Keratinocyte (primary cell): ENCODE results near the gene SIK2. TPM values are rescaled to one million over a fixed set of nuclear protein-coding genes. Genes with fewer than 3 reads are reported as not detected.

Experiments used
- DNase-seq: peaks from one replicate; pipeline ENCODE4 v3.0.0-alpha.2; 2011; ENCODE audit warnings: low read depth, missing footprints, low spot score
- FAIRE-seq: peaks from 2 replicates; lab custom pipeline; 2011; peaks lifted over from hg19 to GRCh38; lab: Jason Lieb, UNC
- H2AFZ ChIP-seq: 2 replicates; pipeline ENCODE4 v1.6.0; 2012; ENCODE audit warnings: low read length, control low read depth, inconsistent platforms; ENCODE audit not compliant: control insufficient read depth
- H3K27ac ChIP-seq: 2 replicates; pipeline ENCODE4 v1.5.1; 2011; ENCODE audit warnings: low read length; ENCODE audit not compliant: control insufficient read depth, insufficient read depth
- H3K27me3 ChIP-seq: 3 replicates; pipeline ENCODE4 v1.6.0; 2011; ENCODE audit warnings: low read length; ENCODE audit not compliant: control insufficient read depth, insufficient read depth; ENCODE audit errors: extremely low read depth
- H3K36me3 ChIP-seq, 2 experiments: 2 replicates in 1 of 2; 3 replicates in 1 of 2; pipeline ENCODE4 v1.5.1; 2011; ENCODE audit warnings: low read length in 2 of 2, mild to moderate bottlenecking in 1 of 2; ENCODE audit not compliant: control insufficient read depth in 2 of 2, insufficient read depth in 2 of 2; ENCODE audit errors: extremely low read depth in 1 of 2
- H3K4me1 ChIP-seq: 3 replicates; pipeline ENCODE4 v1.5.1; 2011; ENCODE audit warnings: low read length; ENCODE audit not compliant: control insufficient read depth, insufficient read depth; ENCODE audit errors: extremely low read depth
- H3K4me2 ChIP-seq: 3 replicates; pipeline ENCODE4 v1.6.0; 2011; ENCODE audit warnings: low read depth, low read length; ENCODE audit not compliant: control insufficient read depth, insufficient read depth; ENCODE audit errors: extremely low read depth
- H3K4me3 ChIP-seq, 3 experiments: fragments of 200-600 bp in 1 of 3; sonication (generic) in 1 of 3; 2 replicates in 2 of 3; 3 replicates in 1 of 3; pipeline ENCODE4 v1.5.1; 2011 to 2016; ENCODE audit warnings: low read length in 3 of 3, mild to moderate bottlenecking in 3 of 3, control low read depth in 2 of 3, inconsistent platforms in 1 of 3, low read depth in 1 of 3, mixed read lengths in 1 of 3, mixed run types in 1 of 3, moderate library complexity in 1 of 3; ENCODE audit not compliant: control insufficient read depth in 2 of 3, insufficient read depth in 2 of 3; ENCODE audit errors: extremely low read depth in 1 of 3
- H3K79me2 ChIP-seq: 2 replicates; pipeline ENCODE4 v1.6.0; 2012; ENCODE audit warnings: low read length; ENCODE audit not compliant: control insufficient read depth, insufficient read depth
- H3K9ac ChIP-seq: 3 replicates; pipeline ENCODE4 v1.6.0; 2011; ENCODE audit warnings: low read length; ENCODE audit not compliant: control insufficient read depth, insufficient read depth; ENCODE audit errors: extremely low read depth
- H3K9me1 ChIP-seq: 3 replicates; pipeline ENCODE4 v1.6.0; 2011; ENCODE audit warnings: low read length; ENCODE audit not compliant: control insufficient read depth, insufficient read depth; ENCODE audit errors: extremely low read depth
- H3K9me3 ChIP-seq: 2 replicates; pipeline ENCODE4 v1.5.1; 2012; ENCODE audit warnings: low read depth, low read length; ENCODE audit not compliant: control insufficient read depth
- H4K20me1 ChIP-seq: 3 replicates; pipeline ENCODE4 v1.6.0; 2011; ENCODE audit warnings: low read length; ENCODE audit not compliant: control insufficient read depth, insufficient read depth; ENCODE audit errors: extremely low read depth
- CTCF ChIP-seq, 3 experiments: IDR thresholded peaks in 1 of 3; conservative IDR thresholded peaks in 1 of 3; optimal IDR thresholded peaks in 1 of 3; 2 replicates in 2 of 3; 3 replicates in 1 of 3; pipeline versions ENCODE3 to v1.5.1; 2011; ENCODE audit warnings: low read length in 3 of 3, mild to moderate bottlenecking in 3 of 3, moderate library complexity in 2 of 3, control low read depth in 1 of 3, inconsistent platforms in 1 of 3; ENCODE audit not compliant: insufficient read depth in 2 of 3; ENCODE audit errors: extremely low read depth in 1 of 3
- EZH2 ChIP-seq: IDR thresholded peaks from one replicate; pipeline ENCODE4 v1.6.1; 2012; ENCODE audit warnings: inconsistent platforms, mild to moderate bottlenecking, low read length, moderate library complexity
- dilution Hi-C: fragments of 300-500 bp; cut with MboI; formaldehyde crosslinking; loops from one replicate; pipeline ENCODE4 v1.7.0; 2020; ENCODE audit warnings: low sequenced_read_pairs; ENCODE audit not compliant: extremely low pct_ligation_motif_present
- polyA plus RNA-seq, 5 experiments: library from polyadenylated mRNA; depleted of rRNA in 3 of 5; stranded (reverse) in 3 of 5; stranded (forward) in 1 of 5; unstranded in 1 of 5; fragments of >200 nt; gene quantifications; 1 replicate in 1 of 5; 2 replicates in 3 of 5; 3 replicates in 1 of 5; pipeline versions ENCODE4 v1.2.1 to v1.2.3, GENCODE V29; 2011 to 2012; ENCODE audit warnings: missing spikeins in 2 of 5, low read depth in 1 of 5, low replicate concordance in 1 of 5

SIK2 gene
- polyA plus RNA-seq, 1 donor (not counting 4 experiments of a cell fraction or from before 2014, with no cell fraction given): 10.0 TPM

GRCh38 chr11:111745719-111746504 lies 143.7 kb downstream of the SIK2 start:
- H3K4me1 ChIP-seq: peaks cover 11% of the 10 kb centered on the region
- FAIRE-seq (no peak), DNase-seq (no peak)
- no peak overlapping the region for H3K4me2 ChIP-seq
- H3K36me3 ChIP-seq: peaks cover 22 to 23% of the 10 kb centered on the region in 2 experiments
- no peaks in the 10 kb centered on the region for H3K9me1 ChIP-seq
- H3K79me2 ChIP-seq: peaks cover 6% of the 10 kb centered on the region
- H3K9ac ChIP-seq: no peak overlapping the region
- H2AFZ ChIP-seq: no peak overlapping the region
- no peaks in the 10 kb centered on the region for H3K27me3 ChIP-seq
- dilution Hi-C loops: no loop called here
- no peaks in the 10 kb centered on the region for H4K20me1 ChIP-seq
- no peak overlapping the region for H3K27ac ChIP-seq
- no peak overlapping the region for H3K4me3 ChIP-seq
- TF ChIP-seq EZH2 (no peak), CTCF (optimal IDR thresholded peaks at IDR 0.05 in 1 of 3, IDR thresholded peaks at IDR 0.05 in 1 of 3, conservative IDR thresholded peaks at IDR 0.05 in 1 of 3; ENCODE audit: extremely low read depth in 1 of 3, insufficient read depth in 2 of 3, low read length in 3 of 3) (no peak)
- no peaks in the 10 kb centered on the region for H3K9me3 ChIP-seq

GRCh38 chr11:111748035-111748804 lies 146.0 kb downstream of the SIK2 start:
- Histone ChIP-seq H3K4me3 (no peak overlapping the region), H2AFZ (no peak overlapping the region), H3K27me3 (no peaks in the 10 kb centered on the region), H3K9me1 (no peaks in the 10 kb centered on the region), H3K4me1 (peaks cover 11% of the 10 kb centered on the region), H3K36me3 (peaks cover 22 to 23% of the 10 kb centered on the region in 2 experiments), H3K79me2 (peaks cover 6% of the 10 kb centered on the region), H3K9ac (no peak overlapping the region), H3K27ac (no peak overlapping the region), H3K4me2 (no peak overlapping the region), H4K20me1 (no peaks in the 10 kb centered on the region), H3K9me3 (no peaks in the 10 kb centered on the region)
- no peak for FAIRE-seq
- TF ChIP-seq CTCF (optimal IDR thresholded peaks at IDR 0.05 in 1 of 3, IDR thresholded peaks at IDR 0.05 in 1 of 3, conservative IDR thresholded peaks at IDR 0.05 in 1 of 3; ENCODE audit: extremely low read depth in 1 of 3, insufficient read depth in 2 of 3, low read length in 3 of 3): no peak
- no peak for TF ChIP-seq EZH2
- dilution Hi-C loops: no loop called here
- no peak for DNase-seq
